Left renal pelvis (tissue), 4 donors: Measurements from ENCODE around the gene NTHL1. TPM values are rescaled to one million over a fixed set of nuclear protein-coding genes. Genes with fewer than 3 reads are reported as not detected.
"Not testable (repeated sequence)": the region's sequence is repeated elsewhere in the genome, so short reads cannot be mapped to it uniquely, and the experiment has no call there.

Source experiments
- DNase-seq, 4 donors: peaks; one replicate each; pipeline ENCODE4 v3.0.0-alpha.2; 2013; ENCODE audit warnings: low read depth in 4 of 4, low spot score in 3 of 4
- polyA plus RNA-seq, 4 donors: library from polyadenylated mRNA; unstranded; fragments of 120-200 nt; gene quantifications; one replicate each; pipeline ENCODE4 v1.2.1, GENCODE V29; 2013; ENCODE audit not compliant: insufficient read length in 4 of 4

NTHL1 gene
- polyA plus RNA-seq, 4 donors, result 15.8 to 27.1 (median 17.5) TPM

- DNase-seq, result no peak
Observed at GRCh38 chr16:2015117-2015946, 32.3 kb downstream of the NTHL1 start.

- DNase-seq, result no peak
Observed at GRCh38 chr16:2013527-2013926, 34.1 kb downstream of the NTHL1 start.

- not testable (repeated sequence) for DNase-seq
Observed at GRCh38 chr16:2011726-2012125, 35.9 kb downstream of the NTHL1 start.

GRCh38 chr16:2009791-2010510 lies 37.7 kb downstream of the NTHL1 start, which contains the start of gene ZNF598:
ZNF598 (minus strand) TSS chr16:2009821.
- peak in 1 of 4 donors; percentile 75 for DNase-seq

- DNase-seq, result no peak
Observed at GRCh38 chr16:2009164-2009711, 38.4 kb downstream of the NTHL1 start.

GRCh38 chr16:2008631-2009163 lies 38.9 kb downstream of the NTHL1 start:
- DNase-seq, result no peak

GRCh38 chr16:2008009-2008526 lies 39.6 kb downstream of the NTHL1 start:
- no peak for DNase-seq

- DNase-seq, result no peak
Observed at GRCh38 chr16:2007081-2007836, 40.4 kb downstream of the NTHL1 start.

- no peak for DNase-seq
Observed at GRCh38 chr16:2006317-2006716, 41.3 kb downstream of the NTHL1 start.

- no peak for DNase-seq
Observed at GRCh38 chr16:2005646-2006045, 42.0 kb downstream of the NTHL1 start.

- DNase-seq, result no peak
Observed at GRCh38 chr16:2004795-2005517, 42.7 kb downstream of the NTHL1 start.

GRCh38 chr16:2003827-2004641 lies 43.6 kb downstream of the NTHL1 start:
- peak in 1 of 4 donors; percentile 70 for DNase-seq

- DNase-seq, result no peak
Observed at GRCh38 chr16:2003231-2003826, 44.3 kb downstream of the NTHL1 start.

GRCh38 chr16:2002406-2003230 lies 45.0 kb downstream of the NTHL1 start:
- DNase-seq, result no peak

GRCh38 chr16:2001456-2002355 lies 45.9 kb downstream of the NTHL1 start:
- DNase-seq, result no peak

- DNase-seq, result no peak
Observed at GRCh38 chr16:2001035-2001434, 46.6 kb downstream of the NTHL1 start.
